ENCODE results near the gene HAP1. TPM values are rescaled to one million over a fixed set of nuclear protein-coding genes. Genes with fewer than 3 reads are reported as not detected.
"Not testable (repeated sequence)": the region's sequence is repeated elsewhere in the genome, so short reads cannot be mapped to it uniquely, and the experiment has no call there.

Gene HAP1
- total and polyA plus RNA-seq, 10 donors, result 0.33 to 8.4 (median 1.1) TPM

- H3K9me3 ChIP-seq, result no peaks in the 10 kb centered on the region
- H3K4me1 ChIP-seq, result peaks cover 19 to 38% (median 31%) of the 10 kb centered on the region in 6 donors
- peaks cover 3 to 20% (median 20%) of the 10 kb centered on the region in 6 donors for H3K36me3 ChIP-seq
- no peak for TF ChIP-seq POLR2AphosphoS5 (IDR thresholded peaks at IDR 0.05)
- no peak for TF ChIP-seq CTCF (IDR thresholded peaks at IDR 0.05 in 8 of 11, conservative IDR thresholded peaks at IDR 0.05 in 3 of 11)
- TF ChIP-seq POLR2A (IDR thresholded peaks at IDR 0.05), result no peak
- H3K27me3 ChIP-seq (replicated peaks in 1 of 7), result no peaks in the 10 kb centered on the region
- H3K4me3 ChIP-seq, result no peak overlapping the region
- H3K27ac ChIP-seq, result peak overlapping the region in 5 of 8 donors; percentile 100
- WGBS, 5 donors, result 83 to 92% (median 85%) methylated on average over 4 of the region's 4 CpGs
- DNase-seq, result no peak
- intact Hi-C loops (cut with DNase I; ENCODE audit: low total_unique reads), result no loop called here
These were observed 48.2 kb downstream of the HAP1 start for GRCh38 chr17:41686281-41686680.

GRCh38 chr17:41685753-41686152 lies 48.7 kb downstream of the HAP1 start:
- H3K4me1 ChIP-seq, result peaks cover 13 to 34% (median 26%) of the 10 kb centered on the region in 6 donors
- H3K27ac ChIP-seq, result peak overlapping the region in 1 of 8 donors; percentile 100
- H3K36me3 ChIP-seq, result peaks cover 3 to 15% (median 14%) of the 10 kb centered on the region in 6 donors
- H3K9me3 ChIP-seq; H3K4me3 ChIP-seq; H3K27me3 ChIP-seq (replicated peaks in 1 of 7); DNase-seq; intact Hi-C loops (cut with DNase I; ENCODE audit: low total_unique reads): not testable (repeated sequence)
- 96% methylated on average over 13 of the region's 13 CpGs for WGBS, 5 donors

GRCh38 chr17:41684035-41684434 lies 50.4 kb downstream of the HAP1 start:
- 78 to 90% (median 82%) methylated on average over 4 of the region's 4 CpGs for WGBS, 5 donors
- H3K36me3 ChIP-seq, result no peaks in the 10 kb centered on the region
- H3K4me3 ChIP-seq, result no peak overlapping the region
- no peak overlapping the region for H3K27ac ChIP-seq
- peaks cover 8 to 38% (median 24%) of the 10 kb centered on the region in 6 donors for H3K4me1 ChIP-seq
- intact Hi-C loops (cut with DNase I; ENCODE audit: low total_unique reads), result no loop called here
- no peaks in the 10 kb centered on the region for H3K9me3 ChIP-seq
- no peaks in the 10 kb centered on the region for H3K27me3 ChIP-seq (replicated peaks in 1 of 7)
- no peak for TF ChIP-seq POLR2AphosphoS5 (IDR thresholded peaks at IDR 0.05)
- no peak for TF ChIP-seq CTCF (IDR thresholded peaks at IDR 0.05 in 8 of 11, conservative IDR thresholded peaks at IDR 0.05 in 3 of 11)
- no peak for TF ChIP-seq POLR2A (IDR thresholded peaks at IDR 0.05)
- DNase-seq, result no peak

- 71 to 88% (median 77%) methylated on average over 8 of the region's 8 CpGs for WGBS, 5 donors
- intact Hi-C loops (cut with DNase I; ENCODE audit: low total_unique reads), result no loop called here
- Histone ChIP-seq H3K4me1 (peaks cover 11 to 43% (median 29%) of the 10 kb centered on the region in 6 donors), H3K4me3 (no peak overlapping the region), H3K9me3 (no peaks in the 10 kb centered on the region), H3K27me3 (replicated peaks in 1 of 7) (no peaks in the 10 kb centered on the region), H3K36me3 (no peaks in the 10 kb centered on the region), H3K27ac (no peak overlapping the region)
- DNase-seq, result no peak
- TF ChIP-seq POLR2AphosphoS5 (IDR thresholded peaks at IDR 0.05) (no peak), CTCF (IDR thresholded peaks at IDR 0.05 in 8 of 11, conservative IDR thresholded peaks at IDR 0.05 in 3 of 11) (no peak)
These were observed 50.9 kb downstream of the HAP1 start for GRCh38 chr17:41683441-41684007.
